T-helper 1 cell treated with Interleukin-12 subunit alpha and Interleukin-12 subunit beta and Interleukin-4 antibody, amounts not matched to agents 30 μg/mL and 1 μg/mL, for 36 hours (primary cell): ENCODE data around the gene CALML5.

Source experiments
- H3K27ac Mint-ChIP-seq: one replicate; pipeline ENCODE4 v1.8.0; 2021; ENCODE audit warnings: mild to moderate bottlenecking, mixed read lengths
- H3K27me3 Mint-ChIP-seq: one replicate; pipeline ENCODE4 v1.8.0; 2021; ENCODE audit warnings: low read depth, mixed read lengths
- H3K36me3 Mint-ChIP-seq: one replicate; pipeline ENCODE4 v1.8.0; 2021; ENCODE audit warnings: low read depth, mixed read lengths
- H3K4me1 Mint-ChIP-seq: one replicate; pipeline ENCODE4 v1.8.0; 2021; ENCODE audit warnings: low read depth, mixed read lengths
- H3K4me3 Mint-ChIP-seq: one replicate; pipeline ENCODE4 v1.8.0; 2021; ENCODE audit warnings: mild to moderate bottlenecking, moderate library complexity, mixed read lengths
- H3K9me3 Mint-ChIP-seq: one replicate; pipeline ENCODE4 v1.8.0; 2021; ENCODE audit warnings: mixed read lengths

The CALML5 gene

DNA sequence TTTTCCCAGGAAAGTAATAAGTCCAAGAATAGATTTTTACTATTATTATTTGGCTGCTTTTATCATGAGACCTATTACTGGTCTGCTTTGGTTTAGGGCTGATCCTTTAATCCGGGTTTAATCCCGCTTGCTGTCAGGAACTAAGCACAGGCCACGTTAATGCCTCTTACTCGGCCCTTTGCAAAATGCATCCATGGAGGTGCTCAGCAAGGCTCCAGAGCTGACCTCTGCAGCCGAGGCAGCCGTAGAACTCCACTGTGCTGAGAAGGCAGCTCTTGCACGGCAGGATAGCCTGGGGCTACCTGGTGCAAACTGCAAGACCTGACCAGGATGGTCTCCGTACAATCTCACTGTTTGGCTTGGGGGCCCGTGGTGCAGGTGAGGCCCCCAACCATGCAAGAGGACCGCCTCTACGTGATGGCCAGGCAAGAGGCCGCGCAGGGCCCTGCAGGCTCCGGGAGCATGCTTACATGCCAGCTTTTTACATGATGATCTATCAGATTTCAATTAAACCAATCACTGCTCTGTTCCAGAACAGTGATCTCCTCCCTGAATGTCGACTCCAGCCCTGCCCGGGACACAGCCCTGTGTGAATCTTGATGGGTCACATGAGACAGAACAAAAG, 15.0 kb upstream of the CALML5 start:
- no peak overlapping the region for H3K27ac Mint-ChIP-seq
- H3K36me3 Mint-ChIP-seq: no peaks in the 10 kb centered on the region
- H3K4me1 Mint-ChIP-seq: peaks cover 5% of the 10 kb centered on the region
- no peaks in the 10 kb centered on the region for H3K9me3 Mint-ChIP-seq
- H3K4me3 Mint-ChIP-seq: no peak overlapping the region
- peaks cover 28% of the 10 kb centered on the region for H3K27me3 Mint-ChIP-seq

- no peak overlapping the region for H3K4me3 Mint-ChIP-seq
- H3K9me3 Mint-ChIP-seq: no peaks in the 10 kb centered on the region
- H3K36me3 Mint-ChIP-seq: no peaks in the 10 kb centered on the region
- no peak overlapping the region for H3K27ac Mint-ChIP-seq
- peaks cover 24% of the 10 kb centered on the region for H3K27me3 Mint-ChIP-seq
- H3K4me1 Mint-ChIP-seq: peaks cover 5% of the 10 kb centered on the region
These were observed 13.7 kb upstream of the CALML5 start for GRCh38 chr10:5512881-5513612.

DNA sequence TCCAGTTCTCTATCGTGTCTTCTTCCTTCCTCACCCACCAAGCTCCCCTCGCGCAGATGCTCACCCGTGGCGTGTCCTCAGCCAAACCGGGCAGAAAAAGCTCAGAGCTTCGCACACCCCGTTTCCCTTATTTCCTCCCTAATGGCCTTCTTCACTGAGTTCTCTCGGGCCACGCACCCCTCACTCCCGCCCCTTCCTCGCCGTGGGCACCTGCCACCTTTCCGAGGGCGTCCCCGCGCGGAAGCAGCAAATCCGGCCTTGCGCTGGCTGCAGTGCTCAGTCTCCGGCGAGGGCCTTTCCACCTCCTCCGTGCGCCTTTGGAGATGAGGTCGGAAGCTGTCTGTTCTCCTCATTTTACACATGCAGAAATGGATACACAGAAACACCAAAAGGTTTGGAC, 13.0 kb upstream of the CALML5 start:
- Mint-ChIP-seq H3K27me3 (peaks cover 24% of the 10 kb centered on the region), H3K9me3 (no peaks in the 10 kb centered on the region), H3K36me3 (no peaks in the 10 kb centered on the region), H3K4me3 (no peak overlapping the region), H3K27ac (no peak overlapping the region), H3K4me1 (peaks cover 5% of the 10 kb centered on the region)

- no peaks in the 10 kb centered on the region for H3K36me3 Mint-ChIP-seq
- peaks cover 5% of the 10 kb centered on the region for H3K4me1 Mint-ChIP-seq
- peaks cover 20% of the 10 kb centered on the region for H3K27me3 Mint-ChIP-seq
- H3K9me3 Mint-ChIP-seq: no peaks in the 10 kb centered on the region
- H3K4me3 Mint-ChIP-seq: no peak overlapping the region
- H3K27ac Mint-ChIP-seq: no peak overlapping the region
These were observed 12.5 kb upstream of the CALML5 start for GRCh38 chr10:5511885-5512280.

DNA sequence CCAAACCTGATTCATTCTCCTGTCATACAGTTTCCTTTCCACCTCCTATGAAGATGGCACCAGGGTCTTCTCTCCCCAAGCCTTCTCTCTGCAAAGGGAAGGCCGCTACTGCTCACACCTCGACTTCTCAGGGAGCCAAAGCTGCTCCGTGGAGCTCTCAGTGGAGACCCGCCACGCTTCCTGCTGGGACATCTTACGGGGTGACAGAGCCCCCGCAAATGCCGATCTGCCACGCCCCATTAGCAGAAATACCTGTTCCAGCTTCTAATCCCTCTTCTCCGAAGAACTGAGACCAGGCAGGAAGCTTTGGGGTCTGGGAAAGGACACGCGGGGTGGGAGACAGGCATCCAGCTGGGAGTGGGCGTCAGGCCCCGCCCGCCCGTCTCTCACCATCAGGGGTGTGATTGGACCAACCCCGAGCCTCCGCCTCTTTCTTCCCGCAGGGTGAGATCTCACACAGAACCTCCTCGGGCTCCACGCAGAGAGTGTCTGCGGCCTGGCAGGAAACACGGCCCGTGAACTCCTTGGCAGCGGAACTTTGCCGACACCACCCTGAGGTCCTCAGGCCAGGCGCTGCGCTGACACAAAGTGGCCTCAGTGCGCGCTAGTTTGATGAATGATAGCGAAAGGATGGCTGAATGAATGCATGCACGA, 12.0 kb upstream of the CALML5 start:
- no peaks in the 10 kb centered on the region for H3K36me3 Mint-ChIP-seq
- H3K27me3 Mint-ChIP-seq: peaks cover 15% of the 10 kb centered on the region
- no peak overlapping the region for H3K27ac Mint-ChIP-seq
- H3K9me3 Mint-ChIP-seq: no peaks in the 10 kb centered on the region
- H3K4me3 Mint-ChIP-seq: no peak overlapping the region
- H3K4me1 Mint-ChIP-seq: peaks cover 5% of the 10 kb centered on the region

DNA sequence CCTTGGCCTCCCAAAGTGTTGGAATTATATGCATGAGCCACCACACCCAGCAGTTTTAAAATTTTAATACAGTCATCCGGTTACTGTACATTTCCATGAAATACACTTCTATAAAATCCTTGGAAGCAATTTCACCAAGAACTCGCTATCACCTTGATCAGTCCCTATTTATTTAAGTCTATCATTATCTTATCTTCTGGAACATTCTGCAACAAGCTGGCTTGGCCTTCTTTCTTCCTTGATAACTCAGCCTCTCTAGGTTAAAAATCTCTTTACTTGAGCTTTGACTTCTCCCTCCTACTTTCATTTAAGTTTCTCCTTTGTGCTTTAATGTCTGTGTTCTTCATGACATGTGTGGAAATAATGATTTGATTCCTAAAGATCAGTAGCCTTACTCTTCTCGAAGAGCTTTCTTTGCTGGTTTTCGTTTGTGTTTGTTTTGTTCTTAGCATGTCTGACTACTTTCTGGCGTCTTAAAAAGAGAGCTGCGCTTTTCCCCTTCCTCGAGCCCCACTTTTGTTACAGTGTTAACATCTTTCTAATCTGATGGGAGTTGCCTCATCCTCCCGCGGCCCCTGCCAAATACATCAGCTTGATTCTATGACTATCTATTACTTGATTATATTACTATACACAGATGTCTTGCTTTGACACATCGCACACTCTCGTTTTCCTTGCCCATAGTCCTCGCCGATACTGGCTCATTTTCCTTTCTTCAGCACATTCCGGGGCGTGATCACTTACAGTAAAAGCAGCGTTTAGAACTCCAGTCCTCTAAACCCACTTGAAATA, 11.1 kb upstream of the CALML5 start:
- peaks cover 15% of the 10 kb centered on the region for H3K27me3 Mint-ChIP-seq
- H3K4me1 Mint-ChIP-seq: peaks cover 5% of the 10 kb centered on the region
- H3K36me3 Mint-ChIP-seq: no peaks in the 10 kb centered on the region
- H3K27ac Mint-ChIP-seq: peak overlapping the region; percentile 28
- no peak overlapping the region for H3K4me3 Mint-ChIP-seq
- H3K9me3 Mint-ChIP-seq: no peaks in the 10 kb centered on the region

GRCh38 chr10:5509691-5510090, 10.3 kb upstream of the CALML5 start:
- Mint-ChIP-seq H3K27ac (no peak overlapping the region), H3K27me3 (peaks cover 11% of the 10 kb centered on the region), H3K4me1 (peaks cover 5% of the 10 kb centered on the region), H3K36me3 (no peaks in the 10 kb centered on the region), H3K9me3 (no peaks in the 10 kb centered on the region), H3K4me3 (no peak overlapping the region)

DNA sequence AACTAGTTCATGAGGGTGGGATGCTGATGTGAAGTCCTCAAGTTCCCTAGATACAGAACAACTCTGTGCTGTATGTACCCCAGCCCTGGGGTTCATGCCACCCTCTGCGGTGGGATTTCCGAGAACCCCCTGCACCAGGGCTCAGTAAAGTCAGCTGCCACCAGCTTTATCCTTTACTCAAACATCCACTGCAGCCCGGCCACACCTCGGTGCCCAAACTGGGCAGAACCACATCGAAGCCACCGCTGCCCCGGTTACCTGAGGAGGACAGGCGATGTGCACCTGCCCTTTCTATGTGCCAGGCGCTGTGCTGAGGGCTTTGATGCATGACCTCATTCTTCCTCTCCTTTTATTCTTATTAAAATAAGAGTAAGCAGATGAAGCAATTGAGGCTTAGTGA, 9.9 kb upstream of the CALML5 start:
- Mint-ChIP-seq H3K27me3 (peaks cover 11% of the 10 kb centered on the region), H3K4me1 (peaks cover 5% of the 10 kb centered on the region), H3K9me3 (no peaks in the 10 kb centered on the region), H3K36me3 (no peaks in the 10 kb centered on the region), H3K4me3 (no peak overlapping the region), H3K27ac (no peak overlapping the region)

GRCh38 chr10:5508786-5509185, 9.4 kb upstream of the CALML5 start:
- H3K4me3 Mint-ChIP-seq: no peak overlapping the region
- H3K36me3 Mint-ChIP-seq: no peaks in the 10 kb centered on the region
- H3K27me3 Mint-ChIP-seq: peaks cover 11% of the 10 kb centered on the region
- H3K27ac Mint-ChIP-seq: no peak overlapping the region
- H3K9me3 Mint-ChIP-seq: no peaks in the 10 kb centered on the region
- H3K4me1 Mint-ChIP-seq: peaks cover 5% of the 10 kb centered on the region

- peaks cover 14% of the 10 kb centered on the region for H3K27me3 Mint-ChIP-seq
- no peak overlapping the region for H3K4me3 Mint-ChIP-seq
- peaks cover under 1% of the 10 kb centered on the region for H3K4me1 Mint-ChIP-seq
- no peaks in the 10 kb centered on the region for H3K9me3 Mint-ChIP-seq
- no peak overlapping the region for H3K27ac Mint-ChIP-seq
- no peaks in the 10 kb centered on the region for H3K36me3 Mint-ChIP-seq
These were observed 8.8 kb upstream of the CALML5 start for GRCh38 chr10:5508161-5508604.

GRCh38 chr10:5507649-5508131, 8.3 kb upstream of the CALML5 start:
- H3K27ac Mint-ChIP-seq: no peak overlapping the region
- H3K36me3 Mint-ChIP-seq: no peaks in the 10 kb centered on the region

GRCh38 chr10:5506751-5507648, 7.6 kb upstream of the CALML5 start:
- no peak overlapping the region for H3K27ac Mint-ChIP-seq
- H3K4me1 Mint-ChIP-seq: no peaks in the 10 kb centered on the region
- H3K27me3 Mint-ChIP-seq: peaks cover 19% of the 10 kb centered on the region
- H3K4me3 Mint-ChIP-seq: no peak overlapping the region
- H3K9me3 Mint-ChIP-seq: no peaks in the 10 kb centered on the region
- H3K36me3 Mint-ChIP-seq: no peaks in the 10 kb centered on the region

More at GRCh38 chr10:5507649-5508131, 8.3 kb upstream of the CALML5 start:
- H3K27me3 Mint-ChIP-seq: peaks cover 17% of the 10 kb centered on the region
- no peak overlapping the region for H3K4me3 Mint-ChIP-seq
- no peaks in the 10 kb centered on the region for H3K9me3 Mint-ChIP-seq
- H3K4me1 Mint-ChIP-seq: no peaks in the 10 kb centered on the region

DNA sequence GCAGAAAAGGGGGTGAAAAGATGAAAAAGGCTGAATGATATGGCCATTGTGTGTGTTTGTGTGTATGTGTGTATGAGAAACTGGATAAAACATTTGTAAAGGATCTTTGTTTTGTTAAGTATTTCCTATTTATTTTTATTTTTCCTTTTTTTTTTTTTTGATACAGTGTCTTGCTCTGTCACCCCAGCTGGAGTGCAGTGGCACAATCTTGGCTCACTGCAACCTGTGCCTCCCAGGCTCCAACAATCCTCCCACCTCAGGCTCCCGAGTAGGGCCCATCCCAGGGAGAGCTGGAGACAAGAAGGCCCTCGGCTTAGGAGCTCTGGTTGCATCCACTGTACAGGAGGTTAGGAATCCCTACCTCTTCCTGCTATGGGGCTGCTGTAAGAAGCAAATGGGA, 6.9 kb upstream of the CALML5 start:
- Mint-ChIP-seq H3K9me3 (no peaks in the 10 kb centered on the region), H3K27ac (no peak overlapping the region), H3K4me1 (no peaks in the 10 kb centered on the region), H3K4me3 (no peak overlapping the region), H3K36me3 (no peaks in the 10 kb centered on the region), H3K27me3 (peaks cover 19% of the 10 kb centered on the region)
